Neutrophil (primary cell): ENCODE data around the gene DRD5.
"Not testable (repeated sequence)": the region's sequence is repeated elsewhere in the genome, so short reads cannot be mapped to it uniquely, and the experiment has no call there.

Experiments
- H3K27ac ChIP-seq: fragments of 200-600 bp; sonication (generic); 2 replicates; pipeline ENCODE4 v1.5.1; 2016; ENCODE audit warnings: mild to moderate bottlenecking, moderate library complexity
- H3K27me3 ChIP-seq: fragments of 200-600 bp; sonication (generic); 2 replicates; pipeline ENCODE4 v1.6.0; 2016; ENCODE audit warnings: mild to moderate bottlenecking
- H3K36me3 ChIP-seq: fragments of 200-600 bp; sonication (generic); 2 replicates; pipeline ENCODE4 v1.5.1; 2017
- H3K4me1 ChIP-seq, 2 experiments: fragments of 200-600 bp in 1 of 2; sonication (generic) in 1 of 2; 1 replicate in 1 of 2; 2 replicates in 1 of 2; pipeline versions ENCODE4 v1.5.1 to v1.6.1; 2013 to 2016; ENCODE audit warnings: low read depth in 1 of 2, low read length in 1 of 2, mild to moderate bottlenecking in 1 of 2, moderate library complexity in 1 of 2; ENCODE audit not compliant: control insufficient read depth in 1 of 2, insufficient read depth in 1 of 2
- H3K4me3 ChIP-seq, 2 experiments: fragments of 200-600 bp in 1 of 2; sonication (generic) in 1 of 2; 1 replicate in 1 of 2; 2 replicates in 1 of 2; pipeline ENCODE4 v1.5.1; 2013 to 2016; ENCODE audit warnings: low read depth in 1 of 2, low read length in 1 of 2, mild to moderate bottlenecking in 1 of 2, moderate library complexity in 1 of 2
- H3K9me3 ChIP-seq: fragments of 200-600 bp; sonication (generic); 2 replicates; pipeline ENCODE4 v1.5.1; 2016
- TF ChIP-seq, protein P1 (sequence below): fragments of 200-600 bp; sonication (generic); IDR thresholded peaks from 2 replicates; pipeline ENCODE4 v1.5.1; 2016; ENCODE audit warnings: antibody characterized with exemption

DRD5 gene

DNA sequence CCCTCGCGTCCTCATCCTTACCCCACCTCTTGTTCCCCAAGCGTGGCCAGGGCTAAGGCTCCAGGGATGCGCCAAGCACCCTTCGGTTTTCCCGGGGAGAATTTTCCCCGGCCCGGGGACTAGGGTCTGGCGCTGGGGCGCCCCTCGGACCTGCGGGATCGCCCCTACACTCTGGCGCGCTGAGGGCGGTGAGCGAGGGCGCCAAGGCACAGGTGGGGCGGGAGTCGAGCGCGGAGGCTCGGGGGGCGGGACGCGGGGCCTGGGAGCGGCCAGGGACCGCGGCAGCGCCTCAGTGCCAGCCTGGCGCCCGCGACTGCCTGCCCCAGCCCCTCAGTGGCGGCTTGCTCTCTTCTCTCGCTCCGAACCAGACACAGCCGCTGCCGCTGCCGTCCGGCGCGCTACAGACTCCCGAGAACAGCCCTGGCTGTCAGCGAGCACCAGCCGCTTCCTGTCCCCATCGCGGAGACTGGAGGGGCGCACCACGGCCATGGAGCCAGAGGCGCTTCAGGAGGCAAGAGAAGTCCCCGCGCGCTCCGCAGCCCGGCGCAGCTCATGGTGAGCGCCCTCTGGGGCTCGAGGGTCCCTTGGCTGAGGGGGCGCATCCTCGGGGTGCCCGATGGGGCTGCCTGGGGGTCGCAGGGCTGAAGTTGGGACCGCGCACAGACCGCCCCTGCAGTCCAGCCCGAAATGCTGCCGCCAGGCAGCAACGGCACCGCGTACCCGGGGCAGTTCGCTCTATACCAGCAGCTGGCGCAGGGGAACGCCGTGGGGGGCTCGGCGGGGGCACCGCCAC is at the start of gene DRD5:
TSS of gene DRD5 (plus strand) at position 292 of the 793 bp plus-strand sequence. CDS start at position 688, 396 bp downstream.
- Histone ChIP-seq H3K36me3 (no peaks in the 10 kb centered on the region), H3K27ac (no peak within 1 kb of the TSS), H3K4me3 (no peak within 1 kb of the TSS), H3K9me3 (no peaks in the 10 kb centered on the region), H3K27me3 (peaks cover 96% of the 10 kb centered on the region), H3K4me1 (no peaks in the 10 kb centered on the region)
- TF ChIP-seq, protein P1, sequence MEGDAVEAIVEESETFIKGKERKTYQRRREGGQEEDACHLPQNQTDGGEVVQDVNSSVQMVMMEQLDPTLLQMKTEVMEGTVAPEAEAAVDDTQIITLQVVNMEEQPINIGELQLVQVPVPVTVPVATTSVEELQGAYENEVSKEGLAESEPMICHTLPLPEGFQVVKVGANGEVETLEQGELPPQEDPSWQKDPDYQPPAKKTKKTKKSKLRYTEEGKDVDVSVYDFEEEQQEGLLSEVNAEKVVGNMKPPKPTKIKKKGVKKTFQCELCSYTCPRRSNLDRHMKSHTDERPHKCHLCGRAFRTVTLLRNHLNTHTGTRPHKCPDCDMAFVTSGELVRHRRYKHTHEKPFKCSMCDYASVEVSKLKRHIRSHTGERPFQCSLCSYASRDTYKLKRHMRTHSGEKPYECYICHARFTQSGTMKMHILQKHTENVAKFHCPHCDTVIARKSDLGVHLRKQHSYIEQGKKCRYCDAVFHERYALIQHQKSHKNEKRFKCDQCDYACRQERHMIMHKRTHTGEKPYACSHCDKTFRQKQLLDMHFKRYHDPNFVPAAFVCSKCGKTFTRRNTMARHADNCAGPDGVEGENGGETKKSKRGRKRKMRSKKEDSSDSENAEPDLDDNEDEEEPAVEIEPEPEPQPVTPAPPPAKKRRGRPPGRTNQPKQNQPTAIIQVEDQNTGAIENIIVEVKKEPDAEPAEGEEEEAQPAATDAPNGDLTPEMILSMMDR = no peak

DNA sequence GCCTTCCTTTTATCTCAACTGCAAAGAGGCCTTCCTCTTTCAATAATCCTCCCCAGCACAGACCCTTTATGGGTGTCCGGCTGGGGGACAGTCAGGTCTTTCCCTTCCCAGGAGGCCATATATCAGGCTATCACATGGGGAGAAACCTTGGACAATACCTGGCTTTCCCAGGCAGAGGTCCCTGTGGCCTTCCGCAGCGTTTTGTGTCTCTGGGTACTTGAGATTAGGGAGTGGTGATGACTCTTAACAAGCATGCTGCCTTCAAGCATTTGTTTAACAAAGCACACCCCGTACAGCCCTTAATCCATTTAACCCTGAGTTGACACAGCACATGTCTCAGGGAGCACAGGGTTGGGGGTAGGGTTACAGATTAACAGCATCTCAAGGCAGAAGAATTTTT is 49.2 kb upstream of the DRD5 start:
- not testable (repeated sequence) for H3K27me3 ChIP-seq, H3K9me3 ChIP-seq, H3K27ac ChIP-seq, H3K4me3 ChIP-seq, H3K36me3 ChIP-seq, H3K4me1 ChIP-seq

DNA sequence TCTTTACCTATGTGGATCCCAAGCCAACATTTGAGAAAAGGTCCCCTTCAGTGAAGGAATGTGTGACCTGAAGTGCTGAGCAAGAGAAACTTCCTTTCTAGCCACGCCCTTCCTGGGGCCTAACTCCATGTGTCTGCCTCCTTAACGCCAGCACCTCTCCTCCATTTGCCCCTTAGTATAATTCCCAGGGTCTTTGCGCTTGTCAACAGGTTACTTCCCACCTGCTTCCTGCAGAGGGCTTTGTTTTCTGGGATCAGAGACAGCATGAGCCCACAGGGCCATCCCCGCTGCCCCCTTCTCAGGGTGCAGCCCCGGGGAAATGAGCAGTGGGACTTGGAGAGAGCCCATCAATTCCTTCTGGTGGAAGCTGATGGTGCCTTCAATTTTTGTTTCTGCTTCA is 45.9 kb upstream of the DRD5 start:
- H3K4me3 ChIP-seq = no peak overlapping the region
- H3K27ac ChIP-seq = no peak overlapping the region
- no peaks in the 10 kb centered on the region for H3K36me3 ChIP-seq
- TF ChIP-seq, protein P1 = no peak
- H3K9me3 ChIP-seq = no peaks in the 10 kb centered on the region
- no peaks in the 10 kb centered on the region for H3K27me3 ChIP-seq
- H3K4me1 ChIP-seq = no peaks in the 10 kb centered on the region

DNA sequence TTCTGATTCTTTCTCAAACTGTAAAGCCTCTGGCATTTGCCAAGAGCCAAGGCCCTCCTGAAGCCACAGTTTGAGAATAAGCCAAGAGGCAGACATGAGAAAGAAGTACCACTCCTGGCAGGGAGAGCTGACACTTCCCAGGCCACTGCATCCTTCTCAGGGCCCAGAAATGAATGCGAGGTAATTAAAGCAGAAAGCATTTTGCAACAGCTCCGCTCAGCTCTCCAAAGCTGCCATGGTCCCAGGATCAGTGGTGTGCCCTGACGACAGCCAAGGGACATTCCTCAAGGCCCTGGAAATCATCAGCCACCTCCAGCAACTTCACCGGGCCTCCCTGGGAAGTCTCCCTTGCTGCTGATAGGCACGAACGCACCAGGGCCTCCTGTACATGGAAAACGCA is 44.2 kb upstream of the DRD5 start:
- H3K27me3 ChIP-seq, H3K27ac ChIP-seq, H3K36me3 ChIP-seq, H3K4me3 ChIP-seq, H3K4me1 ChIP-seq, H3K9me3 ChIP-seq: not testable (repeated sequence)

DNA sequence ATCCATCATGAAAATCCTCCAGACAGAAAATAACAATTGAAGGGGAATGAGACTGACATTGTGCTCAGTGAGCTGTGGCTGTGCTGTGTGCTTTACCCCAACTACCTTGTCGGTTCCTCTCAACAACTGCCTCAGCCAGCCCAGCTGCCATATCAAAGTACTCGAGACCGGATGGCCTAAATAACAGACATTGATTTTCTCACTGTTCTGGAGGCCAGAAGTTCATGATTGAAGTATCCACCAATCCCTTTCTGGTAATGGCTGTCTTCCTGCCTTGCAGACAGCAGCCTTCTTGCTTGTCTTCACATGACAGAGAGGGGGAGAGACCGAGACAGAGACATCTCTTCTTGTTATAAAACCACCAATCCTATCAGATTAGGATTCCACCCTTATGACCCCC is 37.6 kb upstream of the DRD5 start:
- not testable (repeated sequence) for H3K36me3 ChIP-seq, H3K4me1 ChIP-seq, H3K4me3 ChIP-seq, H3K27me3 ChIP-seq, H3K27ac ChIP-seq, H3K9me3 ChIP-seq

DNA sequence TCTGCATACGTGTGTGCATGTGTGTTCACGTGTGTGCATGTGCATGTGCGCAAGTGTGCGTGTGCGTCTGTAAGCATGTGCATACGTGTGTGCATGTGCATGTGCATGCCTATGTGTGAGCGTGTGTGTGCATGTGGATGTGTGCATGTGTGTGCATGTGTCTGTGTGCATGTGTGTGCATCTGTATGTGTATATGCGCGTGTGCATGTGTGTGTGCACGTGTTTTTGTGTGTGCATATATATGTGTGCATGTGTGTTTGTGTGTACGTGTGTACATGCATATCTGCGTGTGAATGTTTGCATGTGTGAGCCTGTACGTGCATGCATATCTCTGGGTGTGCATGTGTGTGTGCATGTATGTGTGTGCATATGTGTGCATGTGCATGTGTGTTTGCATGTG is 35.7 kb upstream of the DRD5 start:
- Histone ChIP-seq H3K9me3 (no peaks in the 10 kb centered on the region), H3K27ac (no peak overlapping the region), H3K27me3 (peaks cover 4% of the 10 kb centered on the region), H3K4me1 (no peaks in the 10 kb centered on the region), H3K36me3 (no peaks in the 10 kb centered on the region), H3K4me3 (no peak overlapping the region)
- TF ChIP-seq, protein P1 = no peak

DNA sequence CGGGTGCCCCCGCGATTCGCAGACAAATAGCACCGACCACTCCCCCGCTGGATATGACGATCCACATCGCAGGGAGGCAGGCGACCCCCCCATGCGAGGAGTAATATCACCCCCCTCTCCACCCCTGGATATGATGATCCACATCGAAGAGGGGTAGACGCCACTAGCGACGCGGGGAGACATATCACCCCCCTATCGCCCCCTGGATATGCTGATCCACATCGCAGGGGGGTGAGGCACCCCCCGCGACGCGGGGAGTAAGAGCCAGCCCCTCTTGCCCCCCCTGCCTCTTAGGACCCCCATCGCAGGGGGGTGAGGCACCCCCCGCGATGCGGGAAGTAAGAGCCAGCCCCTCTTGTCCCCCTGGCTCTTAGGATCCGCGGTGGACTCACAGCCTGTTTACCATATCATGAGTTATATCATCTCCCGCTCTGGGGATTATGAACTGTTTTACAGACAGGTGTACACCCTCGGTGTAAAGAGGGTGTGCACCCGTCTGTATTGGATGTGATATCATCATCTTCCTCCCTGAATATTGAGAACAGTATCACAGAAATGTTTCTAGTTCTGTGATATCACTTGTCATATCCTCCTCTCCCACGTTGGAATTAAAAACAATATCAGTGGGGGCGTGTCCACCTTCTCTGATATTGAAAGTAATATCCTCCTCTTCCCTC is 22.7 kb upstream of the DRD5 start:
- Histone ChIP-seq H3K9me3 (no peaks in the 10 kb centered on the region), H3K27ac (no peak overlapping the region), H3K36me3 (no peaks in the 10 kb centered on the region), H3K4me3 (no peak overlapping the region), H3K4me1 (no peaks in the 10 kb centered on the region), H3K27me3 (peaks cover 30% of the 10 kb centered on the region)
- TF ChIP-seq, protein P1 = no peak
